ENCODE data around the gene E2F2. TPM values are rescaled to one million over a fixed set of nuclear protein-coding genes. Genes with fewer than 3 reads are reported as not detected.

Gene E2F2
- total RNA-seq, 1 experiment from 2014 or later, result 9.5 TPM

DNA sequence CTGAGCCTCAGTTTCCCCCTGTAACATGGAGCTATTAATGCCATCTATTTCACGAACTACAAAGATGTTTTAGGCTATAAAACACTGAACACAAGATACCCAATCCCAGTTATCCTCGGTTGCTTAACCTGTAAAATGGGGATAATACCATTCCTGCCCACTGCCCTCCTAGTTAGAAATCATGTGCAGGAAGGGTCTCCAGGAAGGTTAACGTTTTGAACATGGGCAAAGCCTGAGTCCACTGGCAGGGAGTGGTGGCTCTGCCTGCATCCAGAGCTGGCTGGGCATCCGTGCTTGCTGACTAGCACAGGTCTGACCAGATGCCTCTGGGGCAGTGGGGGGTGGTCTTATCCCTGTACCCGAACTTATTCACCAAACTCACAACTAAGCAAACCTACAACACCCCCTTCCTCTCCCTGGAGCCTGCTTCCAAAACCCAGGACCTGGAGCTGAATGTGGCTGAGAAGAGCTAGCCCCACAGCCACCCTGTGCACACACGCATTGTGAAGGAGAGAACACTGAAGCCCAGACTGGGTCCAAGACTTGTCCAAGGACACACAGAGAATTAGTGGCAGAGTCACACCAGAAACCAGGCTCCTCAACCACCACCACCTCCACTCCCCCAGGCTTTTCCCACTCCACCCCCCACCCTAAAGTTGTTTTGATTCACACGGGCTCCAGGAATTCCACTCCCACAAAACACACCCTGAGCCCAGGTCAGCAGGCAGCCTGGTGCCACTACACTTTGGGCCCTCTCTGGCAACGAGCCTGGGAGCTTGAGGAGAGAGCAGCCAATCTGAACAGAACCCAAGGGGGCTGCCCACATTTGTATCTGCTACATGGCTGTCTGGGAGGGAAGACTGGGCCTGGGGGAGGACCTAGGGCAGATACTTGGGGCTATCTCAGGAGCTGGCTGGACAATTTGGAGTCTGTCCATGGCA, 1.6 kb downstream of the E2F2 start:
- TSS peak; percentile 51 for BruUV-seq (replicated peaks)
- ChIA-PET CTCF (interaction anchor here (1.1 to 2.0 kb wide), 2 partner anchors 33 to 45 kb away, joined by 3 to 5 read pairs; partner anchors contain the start of gene ASAP3), POLR2A (interaction anchor here (0.9 kb wide), 1 partner anchor 28 kb away, joined by 3 read pairs; no protein-coding TSS in a partner anchor)
- Mint-ChIP-seq H3K27me3 (ENCODE audit: insufficient read depth, unreplicated experiment) (no peaks in the 10 kb centered on the region), H3K27ac (ENCODE audit: unreplicated experiment) (no peak overlapping the region), H3K4me1 (ENCODE audit: low read depth, unreplicated experiment) (peaks cover 6% of the 10 kb centered on the region), H3K4me3 (ENCODE audit: unreplicated experiment) (peak overlapping the region; percentile 91), H3K9me3 (ENCODE audit: unreplicated experiment) (no peaks in the 10 kb centered on the region), H3K36me3 (ENCODE audit: insufficient read depth, unreplicated experiment) (no peaks in the 10 kb centered on the region)
- no peak for DNase-seq
- intact Hi-C loops (cut with micrococcal nuclease; ENCODE audit: unreplicated experiment), result loop anchor here (10.0 kb wide), 1 partner anchor 185 kb away; the partner anchor contains the start of gene HNRNPR
- TF ChIP-seq, protein P1, sequence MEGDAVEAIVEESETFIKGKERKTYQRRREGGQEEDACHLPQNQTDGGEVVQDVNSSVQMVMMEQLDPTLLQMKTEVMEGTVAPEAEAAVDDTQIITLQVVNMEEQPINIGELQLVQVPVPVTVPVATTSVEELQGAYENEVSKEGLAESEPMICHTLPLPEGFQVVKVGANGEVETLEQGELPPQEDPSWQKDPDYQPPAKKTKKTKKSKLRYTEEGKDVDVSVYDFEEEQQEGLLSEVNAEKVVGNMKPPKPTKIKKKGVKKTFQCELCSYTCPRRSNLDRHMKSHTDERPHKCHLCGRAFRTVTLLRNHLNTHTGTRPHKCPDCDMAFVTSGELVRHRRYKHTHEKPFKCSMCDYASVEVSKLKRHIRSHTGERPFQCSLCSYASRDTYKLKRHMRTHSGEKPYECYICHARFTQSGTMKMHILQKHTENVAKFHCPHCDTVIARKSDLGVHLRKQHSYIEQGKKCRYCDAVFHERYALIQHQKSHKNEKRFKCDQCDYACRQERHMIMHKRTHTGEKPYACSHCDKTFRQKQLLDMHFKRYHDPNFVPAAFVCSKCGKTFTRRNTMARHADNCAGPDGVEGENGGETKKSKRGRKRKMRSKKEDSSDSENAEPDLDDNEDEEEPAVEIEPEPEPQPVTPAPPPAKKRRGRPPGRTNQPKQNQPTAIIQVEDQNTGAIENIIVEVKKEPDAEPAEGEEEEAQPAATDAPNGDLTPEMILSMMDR (IDR thresholded peaks at IDR 0.05; ENCODE audit: insufficient read depth in 1 of 2, low read depth in 1 of 2, low read length in 1 of 2, severe bottlenecking in 1 of 2, unreplicated experiment in 1 of 2), result no peak
- no peaks in the 10 kb centered on the region for H3K27me3 ChIP-seq (replicated peaks; ENCODE audit: control insufficient read depth, insufficient read depth, low read length)
- H3K4me3 ChIP-seq (ENCODE audit: low read depth, low read length), result peak overlapping the region; percentile 86
- peaks cover 22% of the 10 kb centered on the region for H3K4me1 ChIP-seq
- H3K9me3 ChIP-seq, result no peaks in the 10 kb centered on the region
- H3K36me3 ChIP-seq (ENCODE audit: control insufficient read depth, insufficient read depth, low read length), result no peaks in the 10 kb centered on the region; the same call in 1 of the 2 replicates

DNA sequence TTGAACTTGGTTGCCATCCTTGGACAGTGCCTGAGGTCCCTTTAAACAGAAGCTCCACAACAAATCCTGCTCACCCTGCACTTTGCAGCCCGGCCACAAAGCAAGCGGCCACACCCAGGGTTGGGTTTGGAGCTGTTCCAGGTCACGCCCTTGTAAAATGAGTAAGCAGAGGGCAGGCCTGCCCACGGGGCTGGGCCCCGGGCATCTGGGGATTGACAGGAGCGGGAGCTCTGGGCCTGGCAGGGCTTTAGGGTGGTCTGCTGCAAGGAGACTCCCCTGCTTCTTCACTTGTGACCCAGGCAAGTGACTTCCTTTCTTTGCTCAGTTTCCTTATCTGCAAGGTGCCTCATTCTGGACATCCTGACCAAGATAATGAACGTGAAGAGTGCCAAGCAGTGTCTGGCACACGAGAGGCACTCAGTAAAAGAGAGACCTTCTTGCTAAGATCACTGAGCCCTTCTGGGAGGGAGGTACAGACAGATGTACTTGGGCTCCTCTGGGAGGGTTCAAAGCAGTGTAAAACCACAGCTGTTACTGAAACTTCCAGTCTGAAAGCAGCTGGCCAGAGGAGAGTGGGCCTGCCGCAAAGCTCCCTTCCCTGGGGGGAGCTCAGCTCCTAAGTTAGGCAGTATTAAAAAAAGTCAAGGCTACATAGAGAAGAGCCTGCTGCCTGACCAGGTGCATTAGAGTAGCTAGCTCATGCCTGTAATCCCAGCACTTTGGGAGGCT, 2.6 kb downstream of the E2F2 start:
- intact Hi-C loops (cut with micrococcal nuclease; ENCODE audit: unreplicated experiment), result no loop called here

More for the DNA sequence above, 2.6 kb downstream of the E2F2 start:
- Histone ChIP-seq H3K9me3 (no peaks in the 10 kb centered on the region), H3K36me3 (ENCODE audit: control insufficient read depth, insufficient read depth, low read length) (no peaks in the 10 kb centered on the region; the same call in 1 of the 2 replicates), H3K4me3 (ENCODE audit: low read depth, low read length) (no peak overlapping the region), H3K4me1 (peaks cover 22% of the 10 kb centered on the region), H3K27me3 (replicated peaks; ENCODE audit: control insufficient read depth, insufficient read depth, low read length) (no peaks in the 10 kb centered on the region)
- Mint-ChIP-seq H3K27me3 (ENCODE audit: insufficient read depth, unreplicated experiment) (no peaks in the 10 kb centered on the region), H3K4me1 (ENCODE audit: low read depth, unreplicated experiment) (peaks cover 4% of the 10 kb centered on the region), H3K4me3 (ENCODE audit: unreplicated experiment) (peak overlapping the region; percentile 91), H3K9me3 (ENCODE audit: unreplicated experiment) (no peaks in the 10 kb centered on the region), H3K36me3 (ENCODE audit: insufficient read depth, unreplicated experiment) (no peaks in the 10 kb centered on the region), H3K27ac (ENCODE audit: unreplicated experiment) (no peak overlapping the region)
- DNase-seq, result no peak
- ChIA-PET CTCF (interaction anchor here (1.0 to 2.0 kb wide), 3 partner anchors 32 to 107 kb away, joined by 3 to 5 read pairs (median 4); partner anchors contain the start of gene ASAP3), POLR2A (interaction anchor here (0.7 to 0.9 kb wide), 2 partner anchors 29 to 184 kb away, joined by 3 to 5 read pairs; partner anchors contain the start of gene HNRNPR)
- no TSS peak for BruUV-seq (replicated peaks)
- TF ChIP-seq, protein P1 (IDR thresholded peaks at IDR 0.05; ENCODE audit: insufficient read depth in 1 of 2, low read depth in 1 of 2, low read length in 1 of 2, severe bottlenecking in 1 of 2, unreplicated experiment in 1 of 2), result no peak
